GM21576 (cell line): Measurements from ENCODE around the gene NEO1.

Experiments used
- ATAC-seq: cut with Tn5 transposase; IDR thresholded peaks from one replicate; pipeline ENCODE4 v1.9.1; 2021; ENCODE audit warnings: mild to moderate bottlenecking, moderate library complexity; ENCODE audit not compliant: unreplicated experiment

Gene NEO1

GRCh38 chr15:73072894-73073293 lies 20.6 kb downstream of the NEO1 start:
- no peak for ATAC-seq

GRCh38 chr15:73074241-73074640 lies 22.0 kb downstream of the NEO1 start:
- ATAC-seq = no peak

- ATAC-seq = no peak
Observed at GRCh38 chr15:73075160-73075859, 23.0 kb downstream of the NEO1 start.

- no peak for ATAC-seq
Observed at GRCh38 chr15:73078291-73078690, 26.0 kb downstream of the NEO1 start.

- no peak for ATAC-seq
Observed at GRCh38 chr15:73078722-73079121, 26.5 kb downstream of the NEO1 start.

- ATAC-seq = no peak
Observed at GRCh38 chr15:73079565-73079964, 27.3 kb downstream of the NEO1 start.

- no peak for ATAC-seq
Observed at GRCh38 chr15:73081321-73081958, 29.2 kb downstream of the NEO1 start.

- ATAC-seq = no peak
Observed at GRCh38 chr15:73082812-73083211, 30.5 kb downstream of the NEO1 start.

GRCh38 chr15:73087098-73087497 lies 34.8 kb downstream of the NEO1 start:
- no peak for ATAC-seq

GRCh38 chr15:73105064-73105463 lies 52.8 kb downstream of the NEO1 start:
- no peak for ATAC-seq

- no peak for ATAC-seq
Observed at GRCh38 chr15:73108676-73109075, 56.4 kb downstream of the NEO1 start.

- no peak for ATAC-seq
Observed at GRCh38 chr15:73109765-73110164, 57.5 kb downstream of the NEO1 start.

GRCh38 chr15:73110201-73110600 lies 57.9 kb downstream of the NEO1 start:
- ATAC-seq = no peak

GRCh38 chr15:73114064-73114463 lies 61.8 kb downstream of the NEO1 start:
- no peak for ATAC-seq

GRCh38 chr15:73116164-73116563 lies 63.9 kb downstream of the NEO1 start:
- no peak for ATAC-seq

GRCh38 chr15:73118055-73118454 lies 65.8 kb downstream of the NEO1 start:
- ATAC-seq = no peak

- ATAC-seq = no peak
Observed at GRCh38 chr15:73119478-73119877, 67.2 kb downstream of the NEO1 start.

GRCh38 chr15:73120269-73120668 lies 68.0 kb downstream of the NEO1 start:
- ATAC-seq = no peak

- ATAC-seq = no peak
Observed at GRCh38 chr15:73125219-73125618, 73.0 kb downstream of the NEO1 start.

- no peak for ATAC-seq
Observed at GRCh38 chr15:73127302-73127936, 75.2 kb downstream of the NEO1 start.

- ATAC-seq = no peak
Observed at GRCh38 chr15:73130830-73131229, 78.6 kb downstream of the NEO1 start.

- ATAC-seq = no peak
Observed at GRCh38 chr15:73134196-73134595, 81.9 kb downstream of the NEO1 start.
